Measurements from ENCODE around the gene EPN1. TPM values are rescaled to one million over a fixed set of nuclear protein-coding genes. Genes with fewer than 3 reads are reported as not detected.

The EPN1 gene
- total RNA-seq, 1 experiment from 2014 or later, result 197 TPM

- POLR2A ChIA-PET, result no interaction called here
- Mint-ChIP-seq H3K27ac (ENCODE audit: unreplicated experiment) (no peak overlapping the region), H3K4me3 (ENCODE audit: unreplicated experiment) (no peak overlapping the region), H3K36me3 (ENCODE audit: insufficient read depth, unreplicated experiment) (peaks cover 71% of the 10 kb centered on the region), H3K27me3 (ENCODE audit: insufficient read depth, unreplicated experiment) (no peaks in the 10 kb centered on the region), H3K4me1 (ENCODE audit: low read depth, unreplicated experiment) (peaks cover 20% of the 10 kb centered on the region), H3K9me3 (ENCODE audit: unreplicated experiment) (no peaks in the 10 kb centered on the region)
- intact Hi-C loops (cut with micrococcal nuclease; ENCODE audit: unreplicated experiment), result no loop called here
- DNase-seq, result no peak
- Histone ChIP-seq H3K9me3 (no peaks in the 10 kb centered on the region), H3K4me3 (ENCODE audit: low read depth, low read length) (no peak overlapping the region), H3K27me3 (replicated peaks; ENCODE audit: control insufficient read depth, insufficient read depth, low read length) (no peaks in the 10 kb centered on the region), H3K36me3 (ENCODE audit: control insufficient read depth, insufficient read depth, low read length) (peaks cover 22% of the 10 kb centered on the region), H3K4me1 (peaks cover 13% of the 10 kb centered on the region)
- BruUV-seq (replicated peaks), result no TSS peak
- CTCF ChIA-PET, result no interaction called here
- TF ChIP-seq, protein P1, sequence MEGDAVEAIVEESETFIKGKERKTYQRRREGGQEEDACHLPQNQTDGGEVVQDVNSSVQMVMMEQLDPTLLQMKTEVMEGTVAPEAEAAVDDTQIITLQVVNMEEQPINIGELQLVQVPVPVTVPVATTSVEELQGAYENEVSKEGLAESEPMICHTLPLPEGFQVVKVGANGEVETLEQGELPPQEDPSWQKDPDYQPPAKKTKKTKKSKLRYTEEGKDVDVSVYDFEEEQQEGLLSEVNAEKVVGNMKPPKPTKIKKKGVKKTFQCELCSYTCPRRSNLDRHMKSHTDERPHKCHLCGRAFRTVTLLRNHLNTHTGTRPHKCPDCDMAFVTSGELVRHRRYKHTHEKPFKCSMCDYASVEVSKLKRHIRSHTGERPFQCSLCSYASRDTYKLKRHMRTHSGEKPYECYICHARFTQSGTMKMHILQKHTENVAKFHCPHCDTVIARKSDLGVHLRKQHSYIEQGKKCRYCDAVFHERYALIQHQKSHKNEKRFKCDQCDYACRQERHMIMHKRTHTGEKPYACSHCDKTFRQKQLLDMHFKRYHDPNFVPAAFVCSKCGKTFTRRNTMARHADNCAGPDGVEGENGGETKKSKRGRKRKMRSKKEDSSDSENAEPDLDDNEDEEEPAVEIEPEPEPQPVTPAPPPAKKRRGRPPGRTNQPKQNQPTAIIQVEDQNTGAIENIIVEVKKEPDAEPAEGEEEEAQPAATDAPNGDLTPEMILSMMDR (IDR thresholded peaks at IDR 0.05; ENCODE audit: insufficient read depth in 1 of 2, low read depth in 1 of 2, low read length in 1 of 2, severe bottlenecking in 1 of 2, unreplicated experiment in 1 of 2), result no peak
Observed at GRCh38 chr19:55661826-55662225, 13.2 kb upstream of the EPN1 start.

DNA sequence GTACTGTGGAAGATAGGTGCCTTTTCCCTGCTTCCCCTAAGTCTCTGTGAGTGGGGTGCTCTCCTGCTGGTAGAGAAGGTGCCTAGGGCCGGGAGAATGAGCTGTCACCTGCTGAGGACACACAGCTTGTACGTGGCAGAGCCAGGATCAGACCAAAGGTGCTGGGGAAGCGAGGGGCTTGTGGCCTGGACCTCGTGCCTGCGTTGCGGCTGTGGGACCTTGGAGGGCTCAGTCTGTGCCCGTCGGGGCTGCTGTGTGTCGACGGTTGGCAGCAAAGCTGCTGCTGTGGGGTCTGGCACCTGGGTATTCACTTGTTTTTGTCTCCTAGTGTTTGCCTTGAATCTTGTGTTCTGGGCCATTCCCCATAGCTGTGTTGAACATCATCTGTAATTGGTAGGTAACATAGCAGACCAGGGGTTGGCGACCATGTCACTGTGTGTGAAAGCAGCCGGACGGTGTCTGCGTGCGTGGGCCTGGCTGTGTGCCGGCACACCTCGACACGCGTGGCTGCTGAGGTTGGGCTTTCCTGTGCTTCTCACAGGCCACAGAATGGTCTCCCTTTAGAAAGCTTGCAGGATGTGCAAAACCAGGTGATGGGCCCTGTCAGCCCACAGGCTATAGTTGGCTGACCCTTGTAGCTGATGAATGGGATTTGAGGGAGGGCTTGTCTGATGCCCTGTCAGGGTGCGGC is 11.0 kb upstream of the EPN1 start:
- no peak overlapping the region for H3K27ac Mint-ChIP-seq (ENCODE audit: unreplicated experiment)
- H3K36me3 Mint-ChIP-seq (ENCODE audit: insufficient read depth, unreplicated experiment), result peaks cover 88% of the 10 kb centered on the region
- H3K4me3 Mint-ChIP-seq (ENCODE audit: unreplicated experiment), result no peak overlapping the region
- BruUV-seq (replicated peaks), result no TSS peak
- H3K4me1 Mint-ChIP-seq (ENCODE audit: low read depth, unreplicated experiment), result peaks cover 33% of the 10 kb centered on the region
- Histone ChIP-seq H3K36me3 (ENCODE audit: control insufficient read depth, insufficient read depth, low read length) (peaks cover 24% of the 10 kb centered on the region), H3K27me3 (replicated peaks; ENCODE audit: control insufficient read depth, insufficient read depth, low read length) (no peaks in the 10 kb centered on the region), H3K9me3 (no peaks in the 10 kb centered on the region), H3K4me3 (ENCODE audit: low read depth, low read length) (no peak overlapping the region), H3K4me1 (peaks cover 32% of the 10 kb centered on the region)
- TF ChIP-seq, protein P1 (IDR thresholded peaks at IDR 0.05; ENCODE audit: insufficient read depth in 1 of 2, low read depth in 1 of 2, low read length in 1 of 2, severe bottlenecking in 1 of 2, unreplicated experiment in 1 of 2), result no peak
- intact Hi-C loops (cut with micrococcal nuclease; ENCODE audit: unreplicated experiment), result no loop called here
- ChIA-PET CTCF (no interaction called here), POLR2A (no interaction called here)
- no peak for DNase-seq
- no peaks in the 10 kb centered on the region for H3K27me3 Mint-ChIP-seq (ENCODE audit: insufficient read depth, unreplicated experiment)
- H3K9me3 Mint-ChIP-seq (ENCODE audit: unreplicated experiment), result no peaks in the 10 kb centered on the region

DNA sequence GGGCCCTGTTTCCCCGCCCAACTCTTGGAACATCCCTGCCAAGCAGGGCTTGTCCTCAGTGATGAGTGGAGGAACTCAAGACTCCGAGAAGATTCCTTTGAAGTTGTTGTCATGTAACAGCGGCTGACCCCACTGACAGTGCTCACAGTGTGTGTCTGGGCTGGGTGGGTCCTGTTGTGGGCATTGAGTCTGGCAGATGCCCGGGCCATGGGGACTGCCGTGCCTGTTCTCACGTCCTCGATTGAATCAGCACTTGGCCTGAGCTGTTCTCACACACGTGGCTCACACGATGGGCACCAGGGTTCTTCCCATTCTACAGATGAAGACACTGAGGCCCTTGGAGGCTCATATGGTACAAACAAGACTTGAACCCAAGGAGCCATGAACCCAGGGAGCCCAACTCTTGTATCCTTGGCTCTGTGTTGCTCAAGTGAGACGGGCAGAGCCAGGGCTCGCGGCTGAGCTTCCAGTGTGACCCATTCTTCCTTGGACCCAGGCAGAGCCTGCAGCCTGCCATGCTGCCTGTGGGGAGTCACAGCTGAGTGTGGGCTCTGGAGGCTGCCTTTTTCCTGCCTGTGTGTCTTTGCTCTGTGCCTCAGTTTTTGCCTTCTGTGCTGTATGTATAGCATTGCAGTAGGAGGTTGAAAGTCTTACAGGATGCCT is 8.6 kb upstream of the EPN1 start:
- no TSS peak for BruUV-seq (replicated peaks)
- no peak for DNase-seq
- peak overlapping the region; percentile 69 for H3K4me3 Mint-ChIP-seq (ENCODE audit: unreplicated experiment)
- no peaks in the 10 kb centered on the region for H3K9me3 Mint-ChIP-seq (ENCODE audit: unreplicated experiment)
- H3K36me3 Mint-ChIP-seq (ENCODE audit: insufficient read depth, unreplicated experiment), result peaks cover 99% of the 10 kb centered on the region
- no peak overlapping the region for H3K4me3 ChIP-seq (ENCODE audit: low read depth, low read length)
- CTCF ChIA-PET, result interaction anchor here (0.5 kb wide), 1 partner anchor 50 kb away, joined by 7 read pairs; no protein-coding TSS in a partner anchor
- TF ChIP-seq, protein P1 (IDR thresholded peaks at IDR 0.05; ENCODE audit: insufficient read depth in 1 of 2, low read depth in 1 of 2, low read length in 1 of 2, severe bottlenecking in 1 of 2, unreplicated experiment in 1 of 2), result no peak
- H3K4me1 ChIP-seq, result peaks cover 33% of the 10 kb centered on the region
- H3K27me3 Mint-ChIP-seq (ENCODE audit: insufficient read depth, unreplicated experiment), result no peaks in the 10 kb centered on the region
- no peaks in the 10 kb centered on the region for H3K27me3 ChIP-seq (replicated peaks; ENCODE audit: control insufficient read depth, insufficient read depth, low read length)
- intact Hi-C loops (cut with micrococcal nuclease; ENCODE audit: unreplicated experiment), result no loop called here
- peaks cover 34% of the 10 kb centered on the region for H3K36me3 ChIP-seq (ENCODE audit: control insufficient read depth, insufficient read depth, low read length)
- peak overlapping the region; percentile 91 for H3K27ac Mint-ChIP-seq (ENCODE audit: unreplicated experiment)
- peaks cover 43% of the 10 kb centered on the region for H3K4me1 Mint-ChIP-seq (ENCODE audit: low read depth, unreplicated experiment)
- POLR2A ChIA-PET, result interaction anchor here (2.0 kb wide), 1 partner anchor 12 kb away, joined by 15 read pairs; the partner anchor contains the start of gene U2AF2
- no peaks in the 10 kb centered on the region for H3K9me3 ChIP-seq

All from Caco-2 (cell line).